NCI-H2196 (cell line): ENCODE results near the gene IPO13.

Experiments used
- DNase-seq: peaks from one replicate; lab custom pipeline; 2025; ENCODE audit not compliant: unreplicated experiment; lab: John Stamatoyannopoulos, UW

Gene IPO13

GRCh38 chr1:43973981-43974442 is 27.3 kb downstream of the IPO13 start:
- DNase-seq: no peak

- peak; percentile 96 for DNase-seq
These were observed 27.9 kb downstream of the IPO13 start, which contains the start of gene ATP6V0B for GRCh38 chr1:43974443-43975248. Gene ATP6V0B, plus strand, starts transcription at chr1:43974960. Its CDS starts 81 bp downstream, at chr1:43975041.

- DNase-seq: no peak
These were observed 28.7 kb downstream of the IPO13 start for GRCh38 chr1:43975249-43975961.

GRCh38 chr1:43976045-43976444 is 29.3 kb downstream of the IPO13 start:
- no peak for DNase-seq

GRCh38 chr1:43976890-43977289 is 30.1 kb downstream of the IPO13 start:
- DNase-seq: no peak

- no peak for DNase-seq
These were observed 30.9 kb downstream of the IPO13 start for GRCh38 chr1:43977376-43978263.

GRCh38 chr1:43978264-43978550 is 31.5 kb downstream of the IPO13 start:
- no peak for DNase-seq

- peak; percentile 62 for DNase-seq
These were observed 32.0 kb downstream of the IPO13 start, which contains the start of gene B4GALT2 for GRCh38 chr1:43978551-43979260. Gene B4GALT2, plus strand, starts transcription at chr1:43979210. Its CDS starts 1,951 bp downstream, at chr1:43981161.

- no peak for DNase-seq
These were observed 32.4 kb downstream of the IPO13 start for GRCh38 chr1:43979261-43979527.

- no peak for DNase-seq
These were observed 32.9 kb downstream of the IPO13 start for GRCh38 chr1:43979528-43980254.

GRCh38 chr1:43980255-43981134 is 33.7 kb downstream of the IPO13 start:
- DNase-seq: no peak

- no peak for DNase-seq
These were observed 34.4 kb downstream of the IPO13 start for GRCh38 chr1:43981135-43981491.

- no peak for DNase-seq
These were observed 34.9 kb downstream of the IPO13 start for GRCh38 chr1:43981636-43982035.

- DNase-seq: no peak
These were observed 35.5 kb downstream of the IPO13 start for GRCh38 chr1:43982241-43982640.

- DNase-seq: no peak
These were observed 36.1 kb downstream of the IPO13 start for GRCh38 chr1:43982808-43983207.

- no peak for DNase-seq
These were observed 36.6 kb downstream of the IPO13 start for GRCh38 chr1:43983253-43983899.

GRCh38 chr1:43984855-43985254 is 38.1 kb downstream of the IPO13 start:
- DNase-seq: no peak

GRCh38 chr1:43985984-43986595 is 39.3 kb downstream of the IPO13 start:
- DNase-seq: no peak
